A673 (cell line): ENCODE results near the gene WDR20. TPM values are rescaled to one million over a fixed set of nuclear protein-coding genes. Genes with fewer than 3 reads are reported as not detected.

Experiments
- BruUV-seq: library from RNA; stranded (reverse); fragments of 400-500 nt; replicated peaks from 2 replicates; lab custom pipeline; 2021; lab: Mats Ljungman, UMichigan
- CTCF ChIA-PET: fragments of 300-600 bp; sonication (Branson Sonifier 250); formaldehyde crosslinking; loops from one replicate; lab custom pipeline; 2022; ENCODE audit warnings: antibody characterized with exemption; lab: Charles Lee
- POLR2A ChIA-PET: fragments of 300-600 bp; sonication (Branson Sonifier 250); formaldehyde crosslinking; loops from one replicate; lab custom pipeline; 2022; ENCODE audit warnings: antibody characterized with exemption; ENCODE audit not compliant: low non-redundant PET; lab: Charles Lee
- DNase-seq: peaks from one replicate; pipeline ENCODE4 v3.0.0-alpha.2; 2015; ENCODE audit warnings: low spot score
- H3K27ac ChIP-seq: fragments of 200-600 bp; sonication (generic); 2 replicates; pipeline ENCODE4 v1.5.1; 2016; ENCODE audit warnings: mixed run types, low read depth, mild to moderate bottlenecking, mixed read lengths, antibody characterized with exemption, low read length; ENCODE audit not compliant: poor library complexity, severe bottlenecking
- H3K27me3 ChIP-seq: fragments of 200-600 bp; sonication (generic); replicated peaks from 2 replicates; pipeline ENCODE4 v1.6.1; 2017; ENCODE audit warnings: mixed run types, low read depth, mild to moderate bottlenecking, mixed read lengths, antibody characterized with exemption, low read length; ENCODE audit not compliant: insufficient read depth, poor library complexity
- H3K36me3 ChIP-seq: fragments of 200-600 bp; sonication (generic); 2 replicates; pipeline ENCODE4 v1.6.1; 2016; ENCODE audit warnings: mixed run types, mild to moderate bottlenecking, mixed read lengths, antibody characterized with exemption, low read length; ENCODE audit not compliant: insufficient read depth, poor library complexity, severe bottlenecking
- H3K4me1 ChIP-seq: fragments of 200-600 bp; sonication (generic); 2 replicates; pipeline ENCODE4 v1.6.1; 2017; ENCODE audit warnings: mixed run types, mild to moderate bottlenecking, mixed read lengths, antibody characterized with exemption, low read length; ENCODE audit not compliant: insufficient read depth, poor library complexity, severe bottlenecking
- H3K4me3 ChIP-seq: fragments of 200-600 bp; sonication (generic); 2 replicates; pipeline ENCODE4 v1.5.1; 2016; ENCODE audit warnings: low read depth, mixed run types, mild to moderate bottlenecking, mixed read lengths, low read length; ENCODE audit not compliant: poor library complexity, severe bottlenecking
- H3K9me3 ChIP-seq: fragments of 200-600 bp; sonication (generic); 2 replicates; pipeline ENCODE4 v1.6.1; 2016; ENCODE audit warnings: mixed run types, low read depth, mild to moderate bottlenecking, mixed read lengths, antibody characterized with exemption, low read length; ENCODE audit not compliant: poor library complexity, severe bottlenecking
- CTCF ChIP-seq: fragments of 300-800, 200-600 bp; sonication (generic); conservative IDR thresholded peaks from 2 replicates; pipeline ENCODE4 v1.5.1; 2017; ENCODE audit warnings: low read depth, mild to moderate bottlenecking, antibody characterized with exemption, low read length, moderate library complexity, mixed read lengths
- EZH2 ChIP-seq: fragments of 200-600 bp; sonication (generic); IDR thresholded peaks from 2 replicates; pipeline ENCODE4 v1.6.1; 2017; ENCODE audit warnings: borderline replicate concordance, low read depth, mild to moderate bottlenecking, mixed read lengths, antibody characterized with exemption, low read length; ENCODE audit not compliant: poor library complexity, severe bottlenecking
- intact Hi-C: fragments of 100-400 bp; cut with micrococcal nuclease; formaldehyde crosslinking; loops from one replicate; pipeline ENCODE4 v1.10.0; 2022; ENCODE audit not compliant: unreplicated experiment
- total RNA-seq: library from RNA; stranded (reverse); gene quantifications from 2 replicates; pipeline ENCODE4 v1.2.3, GENCODE V29; 2021

The WDR20 gene
- total RNA-seq, 1 experiment from 2014 or later, result 28.3 TPM

- POLR2A ChIA-PET, result no interaction called here
- no peak overlapping the region for H3K27ac ChIP-seq
- no TSS peak for BruUV-seq
- TF ChIP-seq CTCF (no peak), EZH2 (no peak)
- no peak overlapping the region for H3K4me3 ChIP-seq
- intact Hi-C loops, result no loop called here
- H3K4me1 ChIP-seq, result no peaks in the 10 kb centered on the region
- no peaks in the 10 kb centered on the region for H3K9me3 ChIP-seq
- DNase-seq, result no peak
- H3K27me3 ChIP-seq, result no peaks in the 10 kb centered on the region
- CTCF ChIA-PET, result no interaction called here
- peaks cover 23% of the 10 kb centered on the region for H3K36me3 ChIP-seq
These were observed 69.0 kb downstream of the WDR20 start for GRCh38 chr14:102208741-102209140.

GRCh38 chr14:102209224-102209966, 69.7 kb downstream of the WDR20 start:
- TF ChIP-seq CTCF (peak; percentile 36), EZH2 (no peak)
- BruUV-seq, result no TSS peak
- DNase-seq, result peak; percentile 28
- H3K27ac ChIP-seq, result no peak overlapping the region
- H3K27me3 ChIP-seq, result no peaks in the 10 kb centered on the region
- H3K36me3 ChIP-seq, result peaks cover 21% of the 10 kb centered on the region
- H3K4me3 ChIP-seq, result no peak overlapping the region
- POLR2A ChIA-PET, result no interaction called here
- CTCF ChIA-PET, result no interaction called here
- no peaks in the 10 kb centered on the region for H3K9me3 ChIP-seq
- no peaks in the 10 kb centered on the region for H3K4me1 ChIP-seq
- intact Hi-C loops, result no loop called here

- Histone ChIP-seq H3K27ac (no peak overlapping the region), H3K4me1 (peaks cover 7% of the 10 kb centered on the region), H3K4me3 (no peak overlapping the region), H3K36me3 (peaks cover 13% of the 10 kb centered on the region), H3K27me3 (no peaks in the 10 kb centered on the region), H3K9me3 (no peaks in the 10 kb centered on the region)
- TF ChIP-seq CTCF, result no peak
- no peak for TF ChIP-seq EZH2
- DNase-seq, result no peak
- ChIA-PET POLR2A (no interaction called here), CTCF (no interaction called here)
- BruUV-seq, result no TSS peak
- intact Hi-C loops, result no loop called here
These were observed 70.8 kb downstream of the WDR20 start for GRCh38 chr14:102210421-102211042.
